NK-92 (cell line): Measurements from ENCODE around the gene EIF3B.
"Not testable (repeated sequence)": the region's sequence is repeated elsewhere in the genome, so short reads cannot be mapped to it uniquely, and the experiment has no call there.

ENCODE experiments used
- DNase-seq: peaks from one replicate; lab custom pipeline; 2025; ENCODE audit not compliant: unreplicated experiment; lab: John Stamatoyannopoulos, UW

EIF3B gene

DNA sequence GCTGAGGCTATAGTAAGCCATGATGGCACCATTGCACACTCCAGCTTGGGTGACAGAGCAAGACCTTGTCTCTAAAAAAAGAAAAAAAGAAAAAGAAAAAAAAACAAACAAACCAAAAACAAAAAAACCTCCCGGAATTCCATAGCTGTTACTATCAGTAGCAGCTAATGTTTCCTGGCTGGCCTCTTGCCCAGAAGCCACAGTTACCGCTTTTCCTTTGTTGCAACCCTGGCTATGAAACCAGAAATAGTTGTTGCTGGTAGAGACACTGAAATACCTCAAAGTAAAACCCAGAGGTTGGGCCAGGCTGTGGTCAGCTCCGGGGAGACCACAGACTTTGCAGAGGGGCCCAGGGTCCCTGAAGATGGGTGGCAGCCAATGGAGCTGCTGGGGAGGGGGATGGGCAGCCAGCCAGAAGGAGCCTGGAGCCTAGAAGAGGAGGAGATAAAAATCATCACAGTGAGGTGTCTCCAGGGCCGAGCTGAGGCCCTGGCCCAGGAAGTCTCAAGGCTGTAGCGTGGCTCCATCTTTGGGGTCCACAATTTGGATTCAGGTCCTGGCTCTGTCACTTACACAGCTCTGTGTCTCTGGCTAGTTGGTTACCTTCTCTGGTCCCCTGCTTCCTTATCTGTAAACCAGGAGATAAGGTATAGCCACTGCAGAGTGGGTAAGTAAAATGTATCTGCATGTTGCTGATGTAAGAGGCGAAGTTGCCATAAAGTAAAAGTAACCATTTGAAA, 45.4 kb downstream of the EIF3B start:
- DNase-seq = no peak

DNA sequence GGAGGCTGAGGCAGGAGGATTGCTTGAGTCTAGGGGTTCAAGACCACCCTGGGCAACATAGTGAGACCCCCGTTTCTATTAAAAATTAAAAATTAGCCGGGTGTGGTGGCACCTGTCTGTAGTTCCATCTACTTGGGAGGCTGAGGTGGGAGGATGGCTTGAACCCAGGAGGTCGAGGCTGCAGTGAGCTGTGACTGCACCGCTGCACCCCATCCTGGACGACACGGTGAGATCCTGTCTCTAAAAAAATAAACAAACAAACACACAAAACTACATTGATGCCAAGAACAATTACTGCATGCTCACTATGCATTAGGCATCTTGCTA, 48.0 kb downstream of the EIF3B start:
- no peak for DNase-seq

DNA sequence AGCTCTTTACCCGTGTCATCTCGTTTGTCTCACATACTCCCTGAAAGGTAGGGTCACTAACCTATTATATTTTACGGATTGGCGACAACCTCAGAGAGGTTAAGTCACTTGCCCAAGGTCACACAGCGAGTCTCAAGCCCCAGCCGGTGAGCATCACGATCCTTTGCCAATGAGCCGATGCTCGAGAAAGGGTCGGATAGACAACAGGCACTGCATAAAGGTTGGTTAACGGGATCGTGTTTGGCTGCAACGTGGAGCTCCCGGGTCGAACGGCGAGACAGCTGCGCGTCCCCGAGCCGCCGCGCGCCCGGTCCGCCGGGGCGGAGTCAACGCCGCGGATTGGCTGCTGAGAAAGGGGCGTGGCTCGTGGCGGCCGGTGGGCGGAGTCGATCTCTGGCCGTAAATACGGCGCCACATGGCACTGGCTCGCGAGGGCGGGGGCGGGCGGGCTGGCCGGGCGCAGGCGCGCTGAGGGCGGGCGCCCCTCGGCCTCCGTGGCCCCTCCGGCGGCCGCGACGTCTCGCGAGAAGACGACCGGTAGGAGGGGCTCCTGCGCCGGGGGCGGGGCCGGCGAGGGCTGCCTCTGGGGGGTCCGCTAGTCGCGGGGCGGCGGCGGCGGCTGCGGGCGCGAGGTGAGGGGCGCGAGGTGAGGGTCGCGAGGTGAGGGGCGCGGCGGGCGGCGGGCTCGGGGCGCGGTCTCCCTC, 48.5 kb downstream of the EIF3B start, which contains the start of gene CHST12:
TSS of gene CHST12 (plus strand) at position 598 of the 704 bp plus-strand sequence. CDS start 29,029 bp downstream, outside the sequence.
- DNase-seq = peak; percentile 62

DNA sequence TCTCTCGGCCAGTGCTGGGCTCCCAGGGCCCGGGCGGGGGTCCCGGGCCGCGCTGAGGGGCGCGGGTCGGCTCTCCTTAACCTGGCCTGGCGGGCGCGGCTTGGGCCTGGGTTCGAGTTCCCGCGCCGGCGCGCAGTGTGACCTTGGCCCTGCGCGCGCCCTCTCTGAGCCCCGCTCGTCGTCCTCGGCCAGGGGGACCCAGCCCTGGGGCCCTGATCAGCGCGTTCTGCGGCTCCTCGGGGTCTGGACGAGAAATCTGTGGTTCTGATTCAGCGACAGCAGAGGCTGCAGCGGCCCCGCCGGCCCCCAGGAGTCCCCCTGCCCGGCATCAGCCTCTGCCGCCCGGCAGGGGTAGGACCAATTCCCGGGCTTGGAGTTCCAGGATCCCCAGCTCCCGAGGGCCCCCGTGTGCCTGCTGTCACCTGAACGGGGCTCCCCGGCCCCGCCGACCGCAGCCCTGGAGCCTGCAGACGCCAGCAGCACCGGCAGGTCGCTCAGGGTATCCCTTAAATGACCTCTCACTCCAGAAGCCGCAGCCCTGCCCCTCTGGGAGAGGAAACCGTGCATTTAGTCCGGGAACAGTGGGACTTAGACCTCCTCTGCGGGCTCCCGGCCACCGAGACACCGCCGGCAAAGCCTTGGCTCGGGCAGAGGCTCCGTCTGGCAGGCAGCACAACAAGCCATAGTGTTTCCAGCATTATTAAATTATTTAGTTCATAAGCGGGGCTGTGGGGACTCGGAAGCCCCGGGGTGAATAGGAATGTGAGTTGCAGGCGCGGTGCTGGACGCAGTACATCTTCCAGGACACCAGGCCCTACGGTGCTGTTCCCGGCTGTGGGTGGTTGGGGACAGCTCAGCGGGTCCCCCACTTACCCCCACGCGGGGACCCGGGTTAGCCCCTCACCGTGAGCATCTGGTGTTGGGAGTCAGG, 49.4 kb downstream of the EIF3B start:
- no peak for DNase-seq

DNA sequence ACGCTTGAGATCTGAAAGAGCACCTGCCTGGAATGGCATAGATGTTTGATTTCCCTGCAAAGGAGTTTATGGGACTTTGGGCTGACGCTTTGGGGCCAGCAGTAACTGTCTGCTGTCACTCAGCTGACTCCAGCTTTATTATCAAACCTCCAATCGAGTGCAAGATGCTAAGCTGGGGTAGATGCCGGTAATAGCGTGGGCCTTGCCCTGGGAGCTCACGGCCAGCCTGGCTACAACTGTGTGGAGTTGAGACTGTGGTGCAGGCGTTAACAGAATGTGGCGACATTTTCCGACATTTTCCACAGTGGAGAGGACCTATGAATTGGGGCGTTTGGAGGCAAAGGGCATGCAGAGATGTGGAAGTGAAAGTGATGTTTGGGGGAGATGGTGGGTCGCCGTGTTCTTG, 50.1 kb downstream of the EIF3B start:
- no peak for DNase-seq

DNA sequence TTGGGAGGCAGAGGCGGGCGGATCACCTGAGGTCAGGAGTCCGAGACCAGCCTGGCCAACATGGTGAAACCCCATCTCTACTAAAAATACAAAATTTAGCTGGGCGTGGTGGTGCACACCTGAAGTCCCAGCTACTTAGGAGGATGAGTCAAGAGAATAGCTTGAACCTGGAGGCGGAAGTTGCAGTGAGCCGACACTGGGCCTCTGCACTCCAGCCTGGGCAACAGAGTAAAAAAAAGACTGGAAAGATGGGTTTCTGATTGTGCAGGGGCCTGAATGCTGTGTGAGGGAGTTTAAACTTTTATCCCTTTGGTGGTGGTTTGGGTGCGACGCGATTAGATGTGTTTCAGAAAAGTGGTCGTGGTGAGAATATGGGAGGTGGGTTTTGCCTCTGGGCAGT, 50.6 kb downstream of the EIF3B start:
- no peak for DNase-seq

DNA sequence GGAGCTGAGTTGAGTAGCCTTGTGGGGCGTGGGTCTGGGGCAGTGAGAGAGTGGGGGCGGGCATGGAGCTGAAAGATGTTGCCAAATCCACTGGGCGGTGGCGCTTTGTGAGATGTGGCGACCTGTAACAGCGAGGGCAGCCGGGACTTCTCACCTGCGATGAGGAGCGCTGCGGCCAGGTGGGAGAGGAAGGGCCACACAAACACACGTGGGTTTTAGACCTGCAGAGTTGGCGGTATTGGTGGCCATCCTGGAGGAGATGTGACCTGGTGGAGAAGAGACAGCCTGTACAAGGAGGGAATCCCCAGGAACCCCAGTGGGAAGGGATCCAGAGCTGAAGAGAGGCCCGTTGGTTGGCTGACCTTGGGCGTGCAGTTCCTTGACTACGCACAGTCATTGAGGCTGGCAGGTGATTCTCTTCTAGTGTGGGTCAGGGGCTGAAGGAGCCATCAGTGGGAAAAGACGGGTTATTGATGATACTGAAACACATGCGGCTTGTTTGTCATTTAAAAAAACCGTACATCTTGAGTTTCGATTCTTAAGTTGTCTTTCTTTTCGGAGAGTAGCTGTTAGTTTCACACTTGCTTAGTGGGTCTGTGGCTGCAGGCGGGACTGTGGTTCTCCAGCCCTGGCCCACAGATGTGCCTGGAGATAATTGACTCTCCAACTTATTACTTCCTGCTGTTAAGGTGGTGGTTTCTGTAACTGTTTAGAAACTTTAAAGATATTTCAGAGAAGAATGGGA, 51.1 kb downstream of the EIF3B start:
- no peak for DNase-seq

DNA sequence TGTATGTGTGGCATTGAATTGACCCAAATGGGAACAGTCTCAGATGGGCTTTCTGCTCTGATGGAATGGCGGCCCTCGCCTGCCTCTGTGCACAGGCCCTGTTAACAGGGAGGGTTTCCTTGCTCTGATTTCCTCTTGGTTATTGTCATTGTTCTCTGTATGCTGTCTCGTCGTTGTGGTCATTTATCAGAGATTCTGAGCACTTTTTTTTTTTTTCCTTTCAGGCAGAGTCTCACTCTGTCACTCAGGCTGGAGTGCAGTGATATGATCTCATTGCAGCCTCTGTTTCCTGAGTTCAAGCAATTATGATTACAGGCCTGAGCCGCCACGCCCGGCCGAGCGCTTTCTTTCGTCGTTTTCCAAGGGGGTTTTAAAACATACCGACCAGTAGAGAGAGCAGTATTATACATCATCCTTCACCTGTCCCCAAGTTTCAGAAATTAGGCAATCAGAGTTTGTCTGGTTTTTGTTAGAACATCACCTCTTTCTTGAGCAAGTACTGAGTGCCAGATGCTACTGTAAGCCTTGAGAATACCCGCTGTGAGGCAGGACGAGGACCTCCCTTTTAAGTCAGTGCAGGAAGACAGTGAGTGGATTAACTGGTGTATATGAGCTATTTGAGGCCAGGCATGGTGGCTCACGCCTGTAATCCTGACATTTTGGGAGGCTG, 55.3 kb downstream of the EIF3B start:
- no peak for DNase-seq

DNA sequence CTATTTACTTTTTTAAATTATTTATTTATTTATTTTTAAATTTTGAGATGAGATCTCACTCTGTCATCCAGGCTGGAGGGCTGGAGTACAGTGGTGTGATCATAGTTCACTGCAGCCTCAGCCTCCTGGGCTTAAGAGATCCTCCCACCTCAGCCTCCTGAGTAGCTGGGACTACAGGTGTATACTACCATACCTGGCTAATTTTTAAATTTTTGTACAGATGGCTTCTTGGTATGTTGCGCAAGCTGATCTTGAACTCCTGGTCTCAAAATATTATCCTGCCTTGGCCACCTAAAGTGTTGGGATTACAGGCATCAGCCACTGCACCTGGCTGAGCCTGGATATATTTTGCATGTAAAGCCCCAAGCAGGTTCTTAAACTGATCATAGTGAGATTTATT, 56.4 kb downstream of the EIF3B start:
- no peak for DNase-seq

DNA sequence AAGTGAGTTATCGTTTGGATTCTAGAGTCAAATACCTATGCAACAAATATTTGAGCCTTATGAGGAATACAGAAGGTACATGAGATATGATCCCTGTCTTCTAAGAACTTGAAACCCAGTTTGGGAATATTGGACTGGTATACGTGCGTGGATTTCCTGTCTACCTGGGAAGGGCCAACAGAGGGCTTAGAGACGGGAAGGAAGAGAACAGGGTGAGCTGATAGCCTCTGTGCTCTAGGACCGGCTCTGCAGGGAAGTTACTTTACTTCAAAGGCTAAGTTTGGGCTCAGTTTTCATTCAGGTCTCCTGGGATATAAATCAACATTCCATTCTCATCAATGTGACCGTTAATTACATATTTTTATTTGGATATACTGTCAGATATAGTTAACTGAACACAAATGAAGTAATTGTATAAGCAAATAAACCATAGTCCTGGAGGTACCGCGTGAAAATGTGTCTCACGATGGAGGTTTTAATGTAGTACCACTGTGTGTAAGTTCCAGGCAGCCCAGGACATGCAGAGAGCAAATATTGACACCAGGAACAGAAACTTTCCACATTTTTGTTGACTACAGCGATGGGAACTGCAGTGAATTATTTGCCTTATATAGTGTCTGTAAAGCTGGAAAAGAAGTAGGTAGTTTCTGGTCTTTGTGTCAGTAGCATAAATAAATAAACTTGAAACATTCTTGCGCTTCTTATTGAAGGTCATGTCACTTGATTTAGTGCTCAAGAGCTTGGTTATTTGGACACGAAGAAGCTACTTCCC, 57.4 kb downstream of the EIF3B start:
- DNase-seq = no peak

DNA sequence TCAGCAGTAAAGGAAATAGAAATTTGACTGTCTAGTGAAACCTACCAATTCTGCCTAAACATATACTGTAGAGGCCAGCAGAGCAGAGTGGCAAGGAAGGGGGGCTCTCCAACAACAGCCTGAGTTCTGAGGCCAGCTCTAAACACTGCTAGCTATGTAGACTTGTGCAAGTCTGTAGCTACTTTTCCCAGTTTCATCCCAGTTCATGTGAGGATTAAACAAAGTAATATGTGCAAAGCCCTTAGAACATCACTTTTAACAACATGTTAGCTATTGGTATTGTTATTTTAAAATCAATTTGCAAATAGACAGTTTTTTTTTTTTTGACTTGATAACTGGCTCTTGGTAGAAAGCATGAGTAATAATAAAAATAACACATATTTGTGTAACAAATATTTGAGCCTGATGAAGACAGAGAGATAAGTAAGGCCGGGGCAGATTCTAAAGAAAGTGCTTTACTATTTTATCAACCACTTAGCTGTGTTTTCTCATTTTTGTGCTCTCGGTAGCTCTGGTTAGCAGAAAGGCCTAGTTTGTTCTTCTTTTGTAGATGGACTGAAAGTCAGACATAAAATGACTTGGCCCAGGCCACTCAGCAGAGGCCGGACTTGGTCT, 58.1 kb downstream of the EIF3B start:
- no peak for DNase-seq

DNA sequence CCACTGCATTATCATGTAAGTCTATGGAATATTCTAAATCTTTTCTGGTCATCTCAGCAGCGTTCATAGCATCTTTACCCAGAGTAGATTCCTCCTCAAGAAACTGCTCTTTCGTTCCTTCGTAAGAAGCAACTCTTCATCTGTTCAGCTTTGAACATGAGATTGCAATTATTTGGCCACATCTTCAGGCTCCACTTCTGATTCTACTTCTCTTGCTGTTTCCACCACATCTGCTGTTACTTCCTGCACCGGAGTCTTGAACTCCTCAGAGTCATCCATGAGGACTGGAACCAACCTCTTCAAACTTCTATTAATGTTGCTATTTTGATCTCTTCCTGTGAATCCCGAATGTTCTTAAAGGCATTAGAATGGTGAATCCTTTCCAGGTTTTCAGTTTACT, 61.4 kb downstream of the EIF3B start:
- no peak for DNase-seq

DNA sequence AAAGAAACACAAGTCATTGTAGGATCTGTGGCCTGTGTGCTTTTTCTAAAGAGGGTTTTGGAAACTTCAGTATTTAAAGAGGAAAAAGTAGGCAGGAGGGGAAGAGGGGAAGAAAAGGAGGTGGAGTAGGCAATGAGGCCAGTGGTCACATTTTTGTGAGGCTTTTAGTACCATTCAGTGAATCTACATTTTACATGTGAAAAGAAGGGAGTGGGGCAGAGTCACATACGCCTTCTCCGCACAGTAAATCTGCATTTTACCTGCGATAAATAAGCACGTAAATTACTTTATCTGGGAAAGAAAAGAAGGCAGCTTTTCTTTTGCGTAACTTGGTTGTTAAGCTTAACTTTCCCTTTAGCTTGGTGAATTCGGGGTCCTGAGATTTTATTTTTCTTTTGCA, 62.0 kb downstream of the EIF3B start:
- no peak for DNase-seq

DNA sequence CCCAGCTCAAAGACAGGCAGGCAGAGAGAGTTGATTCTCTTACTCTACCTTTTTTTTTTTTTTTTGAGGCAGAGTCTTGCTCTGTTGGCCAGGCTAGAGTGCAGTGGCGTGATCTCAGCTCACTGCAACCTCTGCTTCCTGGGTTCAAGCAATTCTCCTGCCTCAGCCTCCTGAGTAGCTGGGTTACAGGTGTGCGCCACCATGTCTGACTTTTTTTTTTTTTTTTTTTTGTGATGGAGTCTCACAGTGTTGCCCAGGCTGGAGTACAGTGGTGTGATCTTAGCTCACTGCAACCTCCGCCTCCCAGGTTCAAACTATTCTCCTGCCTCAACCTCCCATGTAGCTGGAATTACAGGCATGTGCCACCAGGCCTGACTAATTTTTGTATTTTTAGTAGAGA, 62.6 kb downstream of the EIF3B start:
- DNase-seq = not testable (repeated sequence)

DNA sequence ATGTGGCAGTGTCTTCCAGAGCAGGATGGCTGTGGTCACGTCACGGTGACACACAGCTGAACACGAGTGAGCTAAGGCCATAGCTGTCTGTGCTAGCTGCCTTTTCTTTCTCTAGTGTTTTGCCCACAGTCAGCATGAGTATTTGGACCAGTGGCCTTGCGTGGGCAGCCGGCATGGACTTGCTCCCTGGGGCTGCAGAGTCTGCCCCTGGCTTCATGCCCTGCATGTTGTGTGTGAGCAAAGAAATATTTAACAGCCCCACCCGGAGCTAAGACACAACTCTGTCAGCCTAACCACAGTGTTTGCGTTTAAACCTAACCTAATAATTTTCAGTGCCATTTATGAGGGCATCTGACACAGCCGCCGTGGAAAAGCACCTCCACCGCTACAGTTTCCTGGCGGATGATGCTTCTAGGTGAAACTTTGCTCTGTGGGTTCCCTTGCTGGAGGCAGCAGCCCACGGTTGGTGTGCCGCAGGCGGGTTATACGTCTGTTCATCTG, 63.4 kb downstream of the EIF3B start:
- no peak for DNase-seq

DNA sequence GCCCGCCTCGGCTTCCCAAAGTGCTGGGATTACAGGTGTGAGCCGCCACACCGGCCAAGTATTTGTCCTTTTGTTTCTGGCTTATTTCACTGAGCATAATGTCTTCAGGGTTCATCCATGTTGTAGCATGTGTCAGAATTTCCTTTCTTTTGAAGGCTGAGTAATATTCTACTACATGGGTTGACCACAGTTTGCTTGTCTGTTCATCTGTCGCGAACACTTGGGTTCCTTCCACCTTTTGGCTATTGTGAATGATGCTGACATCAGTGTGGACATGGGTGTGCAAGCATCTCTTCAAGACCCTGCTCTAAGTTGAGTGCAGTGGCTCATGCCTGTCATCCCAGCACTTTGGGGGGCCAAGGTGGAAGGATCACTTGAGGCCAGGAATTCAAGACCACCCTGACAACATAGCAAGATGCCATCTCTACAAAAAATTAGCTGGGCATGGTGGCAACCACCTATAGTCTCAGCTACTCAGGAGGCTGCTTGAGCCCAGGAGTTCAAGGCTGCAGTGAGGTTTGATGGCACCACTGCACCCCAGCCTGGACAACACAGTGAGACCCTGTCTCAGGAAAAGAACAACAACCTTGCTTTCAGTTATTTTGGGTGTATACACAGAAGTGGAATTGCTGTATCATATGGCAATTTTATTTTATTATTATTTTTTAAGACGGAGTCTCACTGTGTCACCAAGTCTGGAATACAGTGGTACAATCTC, 65.7 kb downstream of the EIF3B start:
- no peak for DNase-seq

DNA sequence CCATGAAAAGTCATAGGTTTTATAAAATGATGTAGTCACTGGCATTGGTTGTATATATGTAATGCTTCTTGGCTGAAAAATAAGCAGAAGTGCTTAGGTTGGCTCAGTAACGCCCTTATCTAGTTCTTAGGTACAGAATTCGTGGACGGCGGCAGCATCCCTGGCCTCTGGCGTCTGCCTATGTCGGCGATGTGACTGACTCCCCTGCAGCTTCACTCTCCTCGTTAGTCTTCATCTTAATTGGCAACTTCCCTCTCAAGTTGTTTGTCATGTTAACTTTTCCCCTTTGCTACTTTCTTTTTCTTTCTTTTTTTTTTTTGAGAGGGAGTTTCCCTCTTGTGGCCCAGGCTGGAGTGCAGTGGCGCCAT, 67.3 kb downstream of the EIF3B start:
- no peak for DNase-seq

DNA sequence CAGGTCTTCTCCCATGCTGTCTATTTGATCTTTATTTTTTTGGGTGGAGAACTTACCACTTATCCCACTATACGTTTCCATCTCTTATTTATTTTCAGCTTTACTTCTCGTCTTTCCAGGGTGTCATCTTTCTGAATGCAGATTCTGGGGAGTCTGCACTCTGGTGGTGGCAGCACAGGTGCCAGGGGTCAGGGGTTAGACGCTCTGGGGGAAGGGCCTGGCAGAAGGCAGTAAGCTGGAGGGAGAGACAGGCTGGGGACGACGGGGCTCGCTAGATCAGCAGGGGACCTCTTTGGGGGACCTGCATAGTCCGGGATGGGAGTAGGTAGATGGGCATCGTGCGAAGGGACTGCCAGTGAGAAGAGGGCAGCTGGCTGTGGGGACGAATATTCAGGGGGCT, 71.1 kb downstream of the EIF3B start:
- no peak for DNase-seq
